ENCODE measurements around the gene LRRC45. TPM values are rescaled to one million over a fixed set of nuclear protein-coding genes. Genes with fewer than 3 reads are reported as not detected.

The LRRC45 gene
- total and polyA plus RNA-seq, 2 experiments from 2014 or later = 16.1 to 40.7 TPM

- Histone ChIP-seq H2AFZ (no peak overlapping the region), H3K9me2 (ENCODE audit: insufficient read depth) (no peaks in the 10 kb centered on the region), H3K4me3 (no peak overlapping the region), H3K4me2 (no peak overlapping the region), H3K27ac (ENCODE audit: low read depth) (no peak overlapping the region), H3F3A (replicated peaks; ENCODE audit: low read depth) (0 out of 2 replicates have a peak, but pooled peaks cover 2% of the 10 kb centered on the region), H4K20me1 (replicated peaks; ENCODE audit: insufficient read depth) (0 out of 2 replicates have a peak, but pooled peaks cover 2% of the 10 kb centered on the region), H3K36me3 (ENCODE audit: insufficient read depth) (no peaks in the 10 kb centered on the region), H3K27me3 (ENCODE audit: insufficient read depth) (no peaks in the 10 kb centered on the region), H3K79me2 (replicated peaks; ENCODE audit: insufficient read depth) (no peaks in the 10 kb centered on the region), H3K4me1 (ENCODE audit: insufficient read depth) (no peaks in the 10 kb centered on the region)
- Mint-ChIP-seq H3K9me3 (no peaks in the 10 kb centered on the region), H3K4me1 (no peaks in the 10 kb centered on the region), H3K27ac (no peak overlapping the region), H3K27me3 (ENCODE audit: insufficient read depth, low read depth, poor library complexity) (peaks cover 14% of the 10 kb centered on the region), H3K4me3 (no peak overlapping the region), H3K36me3 (ENCODE audit: low read depth) (no peaks in the 10 kb centered on the region)
- no peak for DNase-seq (ENCODE audit: low spot score)
- no peak for ATAC-seq
- TF ChIP-seq ZNF462 (CRISPR knock-in tag; IDR thresholded peaks at IDR 0.05) = no peak
- no peak for TF ChIP-seq EZH2phosphoT487 (IDR thresholded peaks at IDR 0.05; ENCODE audit: unreplicated experiment)
These were observed 15.9 kb upstream of the LRRC45 start for GRCh38 chr17:82007228-82007494.

GRCh38 chr17:82007495-82008257 lies 15.4 kb upstream of the LRRC45 start:
- Mint-ChIP-seq H3K36me3 (ENCODE audit: low read depth) (no peaks in the 10 kb centered on the region), H3K27me3 (ENCODE audit: insufficient read depth, low read depth, poor library complexity) (peaks cover 14% of the 10 kb centered on the region), H3K27ac (no peak overlapping the region), H3K4me1 (no peaks in the 10 kb centered on the region), H3K4me3 (no peak overlapping the region), H3K9me3 (no peaks in the 10 kb centered on the region)
- no peak overlapping the region for H3K27ac ChIP-seq (ENCODE audit: low read depth)
- H3K4me3 ChIP-seq = no peak overlapping the region
- H3F3A ChIP-seq (replicated peaks; ENCODE audit: low read depth) = 0 out of 2 replicates have a peak, but pooled peaks cover 2% of the 10 kb centered on the region
- H3K9me2 ChIP-seq (ENCODE audit: insufficient read depth) = no peaks in the 10 kb centered on the region
- TF ChIP-seq CTCF (conservative IDR thresholded peaks at IDR 0.05; ENCODE audit: low read depth in 2 of 2) = peak in 1 of 2 experiments; percentile 31; a peak in 1 of 4 replicates
- no peak for TF ChIP-seq ETS1 (IDR thresholded peaks at IDR 0.05)
- H3K4me1 ChIP-seq (ENCODE audit: insufficient read depth) = no peaks in the 10 kb centered on the region
- no peaks in the 10 kb centered on the region for H4K20me1 ChIP-seq (replicated peaks; ENCODE audit: insufficient read depth)
- H3K79me2 ChIP-seq (replicated peaks; ENCODE audit: insufficient read depth) = no peaks in the 10 kb centered on the region
- no peak; the same call in 2 of the 3 replicates for ATAC-seq
- H3K36me3 ChIP-seq (ENCODE audit: insufficient read depth) = no peaks in the 10 kb centered on the region
- DNase-seq (ENCODE audit: low spot score) = no peak
- H2AFZ ChIP-seq = no peak overlapping the region
- no peaks in the 10 kb centered on the region for H3K27me3 ChIP-seq (ENCODE audit: insufficient read depth)
- H3K4me2 ChIP-seq = no peak overlapping the region
